M059J (cell line): Measurements from ENCODE around the gene AOAH. TPM values are rescaled to one million over a fixed set of nuclear protein-coding genes. Genes with fewer than 3 reads are reported as not detected.
"Not testable (repeated sequence)": the region's sequence is repeated elsewhere in the genome, so short reads cannot be mapped to it uniquely, and the experiment has no call there.

Experiments
- DNase-seq: peaks from one replicate; pipeline ENCODE4 v3.0.0-alpha.2; 2012; ENCODE audit warnings: low read depth
- total RNA-seq: library from RNA; depleted of rRNA; stranded (reverse); fragments of >200 nt; shearing (Covaris generic); gene quantifications from 2 replicates; pipeline ENCODE4 v1.2.3, GENCODE V29; 2014

AOAH gene
- total RNA-seq, 1 experiment from 2014 or later, result 2.6 TPM

DNA sequence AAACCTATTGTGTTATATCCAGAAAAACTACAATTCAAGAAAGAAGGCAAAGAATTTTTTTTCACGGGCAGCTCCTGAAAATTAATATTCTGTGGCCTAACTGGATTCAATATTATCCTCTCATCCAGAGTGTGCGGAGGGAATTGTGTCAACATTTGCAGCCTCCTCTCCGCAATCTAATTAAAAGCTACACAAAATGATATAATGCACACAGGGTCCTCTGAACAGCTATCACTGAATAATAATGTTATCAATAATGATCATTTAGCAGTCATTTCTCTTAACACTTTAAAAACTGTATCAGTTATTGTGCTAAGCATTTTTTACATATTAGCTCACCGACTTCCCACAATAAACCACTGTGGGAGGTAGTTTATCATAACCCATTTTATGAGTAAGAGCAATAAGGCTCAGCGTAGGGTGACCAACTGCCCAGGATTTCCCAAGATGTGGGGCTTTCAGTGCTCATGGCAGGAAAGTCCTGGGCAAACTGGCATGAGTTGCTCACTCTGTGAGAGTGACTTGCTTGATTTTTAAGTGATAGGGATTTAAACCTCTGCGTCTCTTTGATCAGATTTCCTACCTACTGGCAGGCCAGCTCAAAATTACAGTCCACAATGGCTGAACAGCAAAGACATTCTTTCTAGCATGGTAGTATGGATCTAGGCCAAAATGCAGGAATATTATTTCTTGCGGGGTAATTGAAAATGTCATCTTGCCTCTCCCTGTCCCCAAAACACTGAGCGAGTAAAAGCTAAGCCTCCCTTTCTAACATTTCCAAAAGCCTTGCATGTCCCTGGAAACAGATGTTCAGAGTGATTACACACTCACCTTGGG lies 65.7 kb downstream of the AOAH start:
- peak; percentile 98 for DNase-seq

DNA sequence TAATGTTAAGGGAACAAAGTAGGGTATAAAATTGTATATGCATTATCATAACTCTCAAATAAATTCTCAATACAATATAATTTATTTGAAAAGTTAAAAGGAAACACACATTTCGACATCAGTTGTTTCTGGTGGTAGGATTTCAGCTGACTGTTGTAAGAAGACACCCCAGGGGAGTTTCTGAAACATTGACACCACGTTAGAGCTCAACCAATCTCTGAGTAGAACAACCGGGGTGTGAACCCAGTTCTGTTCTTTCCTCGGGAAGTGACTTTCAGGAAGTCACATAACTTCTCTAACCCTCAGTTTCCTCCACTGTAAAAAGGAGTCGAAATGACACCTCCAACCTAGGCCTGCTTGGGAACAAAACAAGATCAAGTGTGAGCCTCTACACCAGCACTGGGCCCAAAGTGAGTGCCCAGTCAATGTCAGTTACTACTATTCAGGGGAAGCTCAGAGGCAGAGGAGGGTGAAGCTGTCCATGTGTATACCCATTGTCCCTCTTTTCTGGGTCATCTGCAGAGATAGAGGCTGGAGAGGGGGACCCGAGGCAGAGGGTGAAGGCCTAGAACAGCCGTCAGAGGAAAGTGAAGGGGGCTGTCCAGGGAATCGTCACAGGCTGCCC lies 67.1 kb downstream of the AOAH start:
- no peak for DNase-seq

DNA sequence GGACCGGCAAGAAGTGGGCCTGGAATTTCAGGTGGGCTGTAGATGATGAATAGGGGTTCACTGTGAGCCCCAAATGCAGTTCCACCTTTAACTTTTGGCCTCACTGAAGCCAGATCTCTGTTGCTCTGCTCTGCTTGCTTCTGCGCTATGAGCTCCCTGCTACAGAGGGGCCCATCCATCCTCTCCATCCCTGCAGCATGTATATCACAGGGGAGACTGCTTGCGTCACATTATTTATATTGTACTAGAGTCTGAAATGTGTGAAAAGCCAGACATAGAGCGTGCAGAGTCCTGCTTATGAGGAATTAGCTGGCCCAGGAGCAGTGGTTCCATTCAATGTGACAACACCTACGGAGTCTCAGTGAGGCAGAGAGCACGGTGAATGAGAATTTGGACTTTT lies 69.9 kb downstream of the AOAH start:
- DNase-seq, result no peak

- DNase-seq, result no peak
These were observed 70.5 kb downstream of the AOAH start for GRCh38 chr7:36653663-36654355.

- peak; percentile 70 for DNase-seq
These were observed 71.2 kb downstream of the AOAH start for GRCh38 chr7:36653008-36653662.

DNA sequence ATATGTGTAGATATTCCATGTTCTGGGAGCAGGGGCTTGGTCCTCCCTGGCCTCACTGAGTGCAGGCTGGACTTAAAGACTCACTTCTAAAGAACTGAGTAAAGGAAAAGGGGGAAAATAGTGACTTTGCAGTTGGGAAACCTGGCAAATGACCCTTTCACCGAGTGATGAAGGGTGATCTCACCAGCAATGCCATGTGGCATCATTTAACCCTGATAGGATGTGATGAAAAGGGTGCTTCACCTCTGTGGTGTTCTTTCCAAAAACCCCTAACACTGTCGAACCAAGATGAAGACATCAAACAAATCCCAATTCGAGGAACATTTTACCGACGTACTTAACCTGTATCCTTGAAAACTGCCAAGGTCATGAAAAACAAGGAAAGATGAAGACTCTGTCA lies 71.9 kb downstream of the AOAH start:
- no peak for DNase-seq

- DNase-seq, result peak; percentile 70
These were observed 72.9 kb downstream of the AOAH start for GRCh38 chr7:36651404-36651803.

GRCh38 chr7:36650766-36651312 lies 73.5 kb downstream of the AOAH start:
- no peak for DNase-seq

GRCh38 chr7:36650320-36650719 lies 74.0 kb downstream of the AOAH start:
- DNase-seq, result no peak

GRCh38 chr7:36649319-36649718 lies 75.0 kb downstream of the AOAH start:
- not testable (repeated sequence) for DNase-seq

GRCh38 chr7:36648441-36648840 lies 75.9 kb downstream of the AOAH start:
- DNase-seq, result no peak

DNA sequence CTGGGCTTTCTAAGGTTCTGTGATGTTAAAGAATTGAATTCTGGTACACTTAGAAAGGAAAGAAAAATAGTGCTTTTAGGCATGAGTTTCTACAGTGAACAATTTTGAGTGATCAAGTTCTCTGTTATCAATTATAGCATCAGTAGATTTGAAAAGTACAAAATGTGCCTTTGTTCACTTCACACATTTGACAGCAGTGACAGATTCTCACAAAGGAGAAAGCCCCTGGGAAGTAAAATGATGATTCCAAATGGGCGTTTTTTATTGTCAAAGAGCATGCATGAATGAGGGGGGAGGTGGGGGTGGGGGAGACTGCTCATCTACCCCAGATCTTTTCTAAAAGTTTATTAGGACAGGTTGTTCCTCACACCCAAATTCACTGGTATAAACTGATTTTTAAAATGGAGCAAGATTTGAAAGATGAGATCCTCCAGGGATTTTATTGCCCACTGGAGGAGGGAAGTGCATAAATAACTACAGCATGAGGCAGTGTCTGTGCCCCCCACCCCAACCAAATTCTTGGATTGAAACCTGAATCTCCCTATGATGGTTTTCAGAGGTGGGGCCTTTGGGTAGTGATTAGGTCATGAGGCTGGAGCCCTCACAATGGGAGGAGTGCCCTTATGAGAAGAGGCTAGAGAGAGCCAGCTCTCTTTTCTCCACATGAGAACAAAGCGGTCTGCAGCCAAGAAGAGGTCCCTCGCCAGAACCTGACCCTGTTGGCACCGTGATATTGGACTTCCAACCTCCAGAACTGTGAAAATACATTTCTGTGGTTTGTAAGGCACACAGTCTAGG lies 79.5 kb downstream of the AOAH start:
- DNase-seq, result no peak

DNA sequence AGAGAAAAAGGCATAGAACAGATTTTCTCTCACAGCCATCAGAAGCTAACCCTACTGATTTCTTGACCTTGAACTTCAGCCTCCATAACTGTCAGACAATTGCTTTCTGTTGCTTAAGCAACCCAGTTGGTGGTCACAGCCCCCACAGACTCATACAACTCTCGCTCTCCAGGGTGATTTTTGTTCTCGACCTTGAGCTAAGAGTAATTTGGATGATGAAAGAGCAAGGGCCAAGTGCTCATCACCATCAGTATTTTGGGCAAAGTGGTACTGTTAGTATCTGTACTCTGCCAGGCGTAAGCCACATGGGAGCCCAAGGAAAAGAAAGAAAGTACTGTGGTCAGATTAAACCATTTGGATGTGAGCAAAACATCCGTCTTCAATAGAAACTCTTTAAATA lies 81.9 kb downstream of the AOAH start:
- no peak for DNase-seq

DNA sequence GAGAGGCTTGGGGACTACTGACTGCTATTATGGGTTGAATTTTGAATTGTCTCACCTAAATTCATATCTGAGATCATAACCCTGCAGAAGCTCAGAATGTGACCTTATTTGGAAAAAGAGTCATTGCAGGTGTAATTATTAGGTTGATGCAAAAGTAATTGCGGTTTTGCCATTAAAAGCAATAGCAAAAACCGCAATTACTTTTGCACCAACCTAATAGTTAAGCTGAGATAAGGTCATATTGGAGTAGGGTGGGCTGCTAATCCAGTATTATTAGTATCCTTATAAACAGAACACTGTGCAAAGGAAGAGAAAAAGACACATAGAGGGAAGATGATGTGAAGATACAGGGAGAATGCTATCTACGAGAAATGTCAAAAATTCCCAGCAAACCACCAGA lies 82.3 kb downstream of the AOAH start:
- no peak for DNase-seq

DNA sequence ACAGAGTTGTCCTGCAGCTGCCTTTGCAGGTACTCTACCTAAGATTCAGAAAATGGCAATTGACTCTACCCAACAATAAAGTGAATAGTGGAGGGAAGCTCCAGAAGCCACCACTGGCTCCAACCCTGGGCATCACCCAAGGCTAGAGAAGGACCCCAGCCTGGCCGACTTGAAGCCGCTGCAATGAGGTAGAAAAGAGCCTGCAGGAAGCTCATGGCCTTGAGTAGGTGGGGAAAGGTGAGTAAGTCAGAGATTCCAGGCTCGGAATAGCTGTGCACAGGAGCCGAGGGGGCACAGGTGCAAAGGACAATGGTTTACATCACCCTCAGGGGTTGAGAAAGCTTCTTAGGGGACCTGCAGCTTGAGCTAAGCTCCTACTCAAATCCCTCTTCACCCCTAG lies 83.6 kb downstream of the AOAH start:
- DNase-seq, result no peak

DNA sequence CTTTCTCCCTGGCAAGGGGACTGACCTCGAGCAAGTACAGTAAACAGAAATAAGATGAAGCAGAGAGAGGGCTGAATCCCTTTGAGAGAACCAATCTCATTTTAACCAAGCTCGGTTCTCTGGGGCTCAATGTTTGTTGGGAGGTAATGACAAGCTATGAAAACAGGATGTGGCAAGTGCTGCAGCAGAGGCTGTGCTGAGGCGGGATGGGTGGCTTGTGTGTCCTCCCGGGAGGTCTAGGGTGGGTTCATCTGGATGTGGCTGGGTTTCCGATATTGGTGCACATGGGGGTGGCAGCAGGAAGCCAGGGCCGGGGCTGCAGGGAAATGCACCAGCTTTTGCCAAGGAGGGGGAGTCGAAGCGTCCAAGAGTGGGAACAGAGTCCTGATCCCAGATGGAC lies 84.5 kb downstream of the AOAH start:
- DNase-seq, result no peak

DNA sequence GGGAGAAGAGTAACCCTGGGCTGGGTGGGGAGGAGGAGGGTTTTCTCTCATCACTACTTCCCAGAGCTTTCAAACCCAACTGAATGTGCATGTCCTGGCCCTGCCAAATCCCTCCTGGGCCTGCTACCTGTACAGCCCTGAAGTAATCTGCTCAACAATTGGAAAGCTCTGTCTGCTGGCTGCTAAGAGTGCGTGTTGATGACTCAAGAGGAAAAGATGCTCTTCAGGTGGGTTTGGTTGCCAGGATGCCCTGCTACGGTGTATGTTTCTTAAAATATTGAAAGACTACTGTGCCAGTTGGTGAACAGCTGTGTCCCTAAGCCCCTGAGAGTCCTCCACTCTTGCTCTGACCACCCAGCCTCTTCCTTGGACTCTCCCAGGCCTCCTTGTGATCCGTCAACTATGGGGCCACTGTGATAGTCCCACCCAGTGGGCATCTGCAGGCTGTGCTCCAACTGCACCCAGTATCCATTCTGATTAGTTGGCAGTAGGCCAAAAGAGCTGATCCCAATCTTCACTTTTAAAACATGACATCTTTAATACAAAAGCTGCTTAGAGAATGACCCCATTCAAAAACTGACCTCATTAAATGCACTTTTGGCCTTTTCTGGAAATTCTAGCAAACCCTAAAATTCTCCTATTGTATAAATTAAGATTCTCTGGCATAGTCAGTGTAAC lies 85.6 kb downstream of the AOAH start:
- no peak for DNase-seq

DNA sequence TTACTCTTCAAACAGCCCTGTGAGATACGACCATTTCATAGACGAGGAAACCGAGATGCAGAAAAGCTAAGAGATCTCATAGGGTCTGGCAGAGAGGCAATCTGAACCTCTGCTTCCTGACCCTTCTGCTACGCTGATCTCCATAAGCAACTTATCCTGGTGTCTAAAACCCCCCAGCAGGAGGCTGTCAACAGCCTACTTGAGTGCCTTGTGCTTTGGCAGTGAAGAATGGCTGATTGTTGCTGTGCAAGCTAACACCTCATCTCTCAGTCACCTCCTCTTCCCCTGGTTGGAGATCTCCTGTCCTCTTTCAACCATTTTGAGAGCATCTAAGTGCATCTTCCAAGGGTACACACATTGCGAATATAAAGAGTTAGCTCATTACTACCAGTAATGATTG lies 86.2 kb downstream of the AOAH start:
- no peak for DNase-seq

DNA sequence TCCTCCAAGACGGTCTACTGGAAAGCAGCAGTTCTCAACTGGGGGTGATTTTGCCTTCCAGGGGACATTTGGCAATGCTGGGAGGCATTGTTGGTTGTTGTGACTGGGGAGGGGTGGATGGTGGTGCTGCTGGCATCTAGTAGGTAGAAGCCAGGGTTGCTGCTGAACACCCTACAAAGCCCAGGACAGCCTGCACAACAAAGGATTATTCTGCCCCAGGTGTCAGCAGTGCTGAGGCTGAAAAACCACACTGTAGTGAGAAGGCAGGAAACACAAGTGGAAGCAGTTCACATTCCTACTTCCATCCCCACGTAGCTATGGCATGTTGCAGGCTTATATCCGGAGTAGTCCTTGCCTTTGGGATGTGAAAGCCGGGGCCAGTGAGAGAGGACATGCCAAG lies 86.9 kb downstream of the AOAH start:
- no peak for DNase-seq

- no peak for DNase-seq
These were observed 88.2 kb downstream of the AOAH start for GRCh38 chr7:36636126-36636525.

DNA sequence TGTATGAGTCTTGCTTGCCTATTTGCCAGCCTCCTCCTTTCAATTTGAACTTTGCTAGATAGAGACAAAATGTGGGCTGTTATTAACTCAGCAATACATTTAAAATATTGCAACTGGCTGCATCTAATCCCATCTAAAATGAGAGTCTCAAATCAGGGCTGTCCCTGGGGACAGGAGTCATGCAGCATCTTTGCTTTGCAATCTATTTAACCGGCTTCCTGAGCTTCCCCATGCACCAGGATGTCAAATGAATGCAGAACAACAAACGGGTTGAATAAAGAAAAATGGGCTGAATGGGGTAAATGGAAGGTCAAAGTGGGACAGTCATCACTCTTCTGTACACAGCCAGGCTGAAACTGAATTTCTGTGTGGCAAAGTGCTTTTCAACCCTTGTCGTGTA lies 89.2 kb downstream of the AOAH start:
- DNase-seq, result no peak
